Activated T-cell treated with anti-CD3 and anti-CD28 coated beads, Interleukin-2, amount 50 U/mL, for 48 hours (primary cell): ENCODE measurements around the gene LRRD1.
A peak's percentile ranks its signal among the peaks of the same experiment; 100 is the strongest.
"Not testable (repeated sequence)": the region's sequence is repeated elsewhere in the genome, so short reads cannot be mapped to it uniquely, and the experiment has no call there.

ENCODE experiments used
- DNase-seq, 2 experiments: peaks; one replicate each; pipeline ENCODE4 v3.0.0-alpha.2; 2020

LRRD1 gene

DNA sequence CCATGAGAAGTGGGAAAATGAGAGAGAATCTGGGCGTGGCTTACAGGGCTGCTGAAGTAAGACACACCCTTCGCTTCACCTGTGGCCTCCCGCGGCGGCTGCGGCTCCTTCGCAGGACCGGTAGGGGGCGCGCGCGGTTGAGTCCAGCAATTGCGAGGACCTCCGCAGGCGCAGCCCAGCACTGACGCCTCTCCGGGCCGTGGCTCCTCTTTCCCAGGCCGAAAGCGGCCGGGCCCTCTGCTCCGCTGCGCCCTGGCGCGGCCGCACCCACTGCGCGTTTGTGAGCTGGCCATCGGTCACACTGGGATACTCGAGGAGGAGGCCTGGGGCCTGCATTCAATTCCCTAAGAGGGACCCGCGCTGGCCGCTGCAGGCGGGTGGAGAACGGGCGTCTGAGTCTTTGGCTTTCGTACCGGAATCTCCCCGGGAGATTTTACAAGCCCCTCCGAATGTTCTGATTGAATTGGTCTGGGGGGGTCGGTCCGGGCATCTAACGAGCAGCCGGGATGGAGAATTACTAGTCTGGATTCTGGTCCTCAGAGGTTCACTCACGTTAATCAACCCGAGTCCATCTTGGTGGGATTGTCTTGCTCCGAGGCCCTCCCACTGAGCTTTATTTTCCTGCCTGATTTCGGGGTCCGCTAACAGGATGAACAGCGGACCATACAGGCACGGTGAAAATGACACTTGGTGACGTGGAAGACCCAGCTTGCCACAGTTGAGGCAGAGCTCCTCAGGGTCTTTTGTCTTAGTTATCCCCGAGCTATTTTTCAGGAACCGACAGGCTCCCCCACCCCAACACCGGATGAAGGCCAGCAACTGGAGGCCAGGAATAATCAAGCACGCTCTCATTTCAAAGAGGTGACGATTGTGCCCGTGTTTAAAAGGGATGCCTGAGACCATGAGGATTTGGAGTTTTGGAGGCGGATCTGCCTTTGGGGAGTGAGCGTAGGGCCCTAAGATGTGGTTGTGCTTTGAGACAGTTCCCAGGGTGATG lies at the start of gene LRRD1:
Gene LRRD1 (minus strand): TSS at position 215 of the 997 bp plus-strand sequence. CDS start 13,940 bp downstream, outside the sequence.
- peak; percentile 97 for DNase-seq

DNA sequence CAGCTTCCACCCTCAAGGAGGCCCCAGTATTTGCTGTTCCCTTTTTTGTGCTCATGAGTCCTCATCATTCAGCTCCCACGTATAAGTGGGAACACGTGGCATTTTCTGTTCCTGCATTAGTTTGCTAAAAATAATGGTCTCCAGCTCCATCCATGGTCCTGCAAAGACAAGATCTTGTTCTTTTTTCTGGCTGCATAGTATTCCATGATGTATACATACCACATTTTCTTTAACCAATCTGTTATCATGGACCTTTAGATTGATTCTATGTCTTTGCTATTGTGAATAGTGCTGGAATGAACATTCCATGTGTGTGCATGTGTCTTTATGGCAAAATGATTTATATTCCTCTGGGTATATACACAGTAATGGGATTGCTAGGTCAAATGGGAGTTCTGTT lies 49.8 kb upstream of the LRRD1 start:
- no peak for DNase-seq

DNA sequence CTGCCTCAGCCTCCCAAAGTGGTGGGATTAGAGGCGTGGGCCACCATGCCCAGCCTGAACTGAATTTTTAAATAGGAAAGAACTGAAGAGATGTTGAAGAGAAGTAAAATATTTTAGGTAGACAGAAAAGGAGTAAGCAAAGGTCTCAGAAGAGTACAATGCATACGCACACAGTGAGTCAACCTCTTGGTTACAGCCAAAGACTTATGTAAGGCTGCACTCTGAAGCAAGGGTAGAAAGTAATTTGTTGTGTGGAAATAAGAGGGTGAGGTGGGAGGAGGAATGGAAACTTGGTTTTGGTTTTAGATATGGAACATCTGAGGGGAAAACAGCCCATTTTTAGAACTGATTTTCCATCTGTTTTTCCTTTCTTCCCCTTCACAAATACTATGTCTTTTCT lies 49.2 kb upstream of the LRRD1 start:
- DNase-seq = no peak

DNA sequence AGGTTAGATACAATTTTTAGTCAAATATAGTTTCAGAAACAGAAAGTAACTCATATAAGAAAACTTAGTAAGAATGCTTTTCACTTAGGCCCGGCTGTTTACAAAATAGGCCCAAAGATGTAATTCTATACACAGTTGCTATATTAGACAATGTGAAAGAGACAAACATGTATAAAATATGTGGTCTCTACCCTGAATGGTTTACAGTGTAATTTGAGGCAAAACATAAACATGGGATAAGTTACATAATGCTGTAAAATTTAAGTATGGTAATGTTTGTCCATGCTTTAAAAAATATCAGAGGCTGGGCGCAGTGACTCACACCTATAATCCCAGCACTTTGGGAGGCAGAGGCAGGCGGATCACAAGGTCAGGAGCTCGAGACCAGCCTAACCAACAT lies 48.0 kb upstream of the LRRD1 start:
- DNase-seq = no peak

DNA sequence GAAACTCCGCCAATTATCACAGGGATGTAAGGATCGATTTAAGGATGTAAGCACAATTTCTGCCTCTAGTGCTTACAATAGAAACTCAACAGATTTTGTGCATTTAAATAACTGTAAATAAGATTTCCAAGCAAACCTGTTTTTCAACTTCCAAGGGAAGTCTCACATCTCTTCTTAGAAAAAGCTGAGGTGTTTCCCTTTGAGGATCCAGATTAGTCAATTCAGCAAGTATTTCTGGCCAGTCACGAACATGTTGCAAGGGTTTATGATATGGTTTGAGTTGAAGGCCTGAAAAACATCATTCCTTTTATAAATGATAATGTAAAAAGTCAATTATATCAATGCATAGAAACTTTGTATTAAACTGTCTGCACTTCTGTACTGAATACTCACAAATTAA lies 42.8 kb upstream of the LRRD1 start:
- DNase-seq = no peak

DNA sequence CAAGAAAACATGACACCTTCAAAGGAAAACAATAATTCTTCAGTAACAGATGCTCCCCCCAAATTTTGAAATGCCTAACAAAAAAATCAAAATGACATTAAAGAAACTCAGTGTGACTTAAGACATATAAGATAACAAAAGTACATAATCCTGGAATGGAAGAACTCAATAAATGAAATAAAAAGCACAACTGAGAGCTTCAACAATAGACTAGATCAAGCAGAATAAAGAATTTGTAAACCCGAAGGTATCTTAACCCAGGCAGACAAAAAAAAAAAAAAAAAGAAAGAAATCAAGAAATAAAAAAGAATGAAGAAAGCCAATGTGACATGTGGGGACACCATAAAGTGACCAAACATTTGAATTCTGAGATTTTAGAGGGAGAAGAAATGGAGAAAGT lies 27.7 kb upstream of the LRRD1 start:
- no peak for DNase-seq

DNA sequence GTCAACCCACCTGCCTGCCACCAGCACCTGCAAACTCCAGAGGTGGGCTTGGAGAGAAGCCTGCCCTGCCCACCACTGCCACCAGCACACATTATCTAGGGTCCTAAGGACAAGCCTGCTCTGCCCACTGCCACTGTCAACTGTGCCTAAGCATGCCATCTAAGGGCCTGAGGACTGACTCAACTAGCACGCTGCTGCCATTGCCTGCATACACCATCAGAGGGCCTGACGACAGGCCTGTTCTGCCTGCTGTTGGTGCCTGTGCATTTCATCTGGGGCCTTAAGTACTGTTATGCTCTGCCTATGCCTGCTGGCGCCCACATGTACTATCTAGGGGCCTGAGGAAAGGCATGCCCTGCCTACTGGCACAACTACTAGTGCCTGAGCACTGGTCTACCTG lies 27.0 kb upstream of the LRRD1 start:
- no peak for DNase-seq

DNA sequence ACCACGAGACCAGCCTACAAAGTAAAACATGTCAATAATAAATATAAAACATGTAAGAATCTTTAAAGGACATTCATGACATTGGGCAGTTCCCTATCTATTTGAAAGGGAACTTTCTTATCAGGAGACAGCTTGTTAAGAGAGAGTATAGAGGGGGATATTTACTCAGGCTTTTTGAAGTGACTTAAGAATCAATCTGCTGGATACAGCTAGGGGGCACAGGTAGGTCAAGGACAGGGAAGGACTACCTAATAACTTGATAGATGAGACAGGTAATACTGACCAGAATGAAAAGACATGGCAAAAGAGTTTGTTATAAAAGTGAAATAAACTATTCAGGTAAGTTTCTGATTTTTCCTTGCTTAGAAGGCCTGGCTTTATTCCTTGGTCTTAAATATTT lies 21.8 kb upstream of the LRRD1 start:
- DNase-seq = no peak

DNA sequence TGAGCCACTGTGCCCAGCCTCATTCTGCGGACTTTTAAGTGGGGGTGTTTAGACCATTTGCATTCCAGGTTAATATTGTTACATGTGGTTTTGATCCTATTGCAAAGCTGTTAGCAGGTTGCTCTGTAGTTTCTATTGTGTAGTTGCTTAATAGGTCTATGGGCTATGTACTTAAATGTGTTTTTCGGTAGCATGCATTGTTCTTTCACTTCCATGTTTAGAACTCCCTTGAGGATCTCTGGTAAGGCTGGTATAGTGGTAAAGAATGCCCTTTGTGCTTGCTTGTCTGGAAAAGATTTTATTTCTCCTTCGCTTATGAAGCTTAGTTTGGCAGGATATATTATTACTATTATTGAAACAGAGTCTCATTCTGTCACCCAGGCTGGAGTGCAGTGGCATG lies 13.4 kb upstream of the LRRD1 start:
- no peak for DNase-seq

DNA sequence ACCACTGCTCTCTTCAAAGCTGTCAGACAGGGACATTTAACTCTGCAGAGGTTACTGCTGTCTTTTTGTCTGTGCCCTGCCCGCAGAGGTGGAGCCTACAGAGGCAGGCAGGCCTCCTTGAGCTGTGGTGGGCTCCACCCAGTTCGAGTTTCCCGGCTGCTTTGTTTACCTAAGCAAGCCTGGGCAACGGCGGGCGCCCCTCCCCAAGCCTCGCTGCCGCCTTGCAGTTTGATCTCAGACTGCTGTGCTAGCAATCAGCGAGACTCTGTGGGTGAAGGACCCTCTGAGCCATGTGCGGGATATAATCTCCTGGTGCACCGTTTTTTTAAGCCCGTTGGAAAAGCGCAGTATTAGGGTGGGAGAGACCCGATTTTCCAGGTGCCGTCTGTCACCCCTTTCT lies 10.3 kb upstream of the LRRD1 start:
- not testable (repeated sequence) for DNase-seq

DNA sequence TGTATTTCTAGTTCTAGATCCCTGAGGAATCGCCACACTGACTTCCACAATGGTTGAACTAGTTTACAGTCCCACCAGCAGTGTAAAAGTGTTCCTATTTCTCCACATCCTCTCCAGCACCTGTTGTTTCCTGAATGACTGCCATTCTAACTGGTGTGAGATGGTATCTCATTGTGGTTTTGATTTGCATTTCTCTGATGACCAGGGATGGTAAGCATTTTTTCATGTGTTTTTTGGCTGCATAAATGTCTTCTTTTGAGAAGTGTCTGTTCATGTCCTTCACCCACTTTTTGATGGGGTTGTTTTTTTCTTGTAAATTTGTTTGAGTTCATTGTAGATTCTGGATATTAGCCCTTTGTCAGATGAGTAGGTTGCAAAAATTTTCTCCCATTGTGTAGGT lies 5.4 kb upstream of the LRRD1 start:
- DNase-seq = not testable (repeated sequence)

DNA sequence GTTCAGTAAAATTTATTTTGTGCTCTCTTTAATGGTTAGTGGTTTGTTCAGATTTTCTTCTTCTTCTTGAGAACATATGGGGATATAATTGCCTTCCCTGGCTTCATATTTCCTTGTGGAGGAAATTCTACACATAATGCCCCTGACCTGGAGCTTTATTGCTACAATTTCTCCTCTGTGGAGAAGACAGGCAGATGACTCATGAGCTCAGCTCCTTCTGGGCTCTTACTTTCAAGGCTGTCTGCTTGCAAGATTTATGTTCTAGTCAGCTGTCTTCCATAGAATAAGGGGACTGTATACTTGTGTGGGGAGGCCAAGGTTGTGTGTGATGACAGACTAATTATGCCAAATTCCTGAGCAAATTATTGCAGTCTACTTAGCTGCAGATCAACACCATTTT lies 1.6 kb downstream of the LRRD1 start:
- no peak for DNase-seq

DNA sequence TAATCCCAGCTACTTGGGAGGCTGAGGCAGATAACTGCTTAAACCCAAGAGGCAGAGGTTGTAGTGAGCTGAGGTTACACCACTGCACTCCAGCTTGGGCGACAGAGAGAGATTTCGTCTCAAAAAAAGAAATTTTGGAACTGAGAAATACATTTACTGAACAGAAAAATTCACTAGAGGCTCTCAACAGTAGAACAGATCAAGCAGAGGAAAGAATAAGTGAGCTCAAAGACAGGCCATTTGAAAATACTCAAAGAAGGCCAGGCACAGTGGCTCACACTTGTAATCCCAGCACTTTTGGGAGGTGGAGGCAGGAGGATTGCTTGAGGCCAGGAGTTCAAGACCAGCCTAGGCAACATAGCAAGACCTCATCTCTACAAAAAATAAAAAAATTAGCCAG lies 9.4 kb downstream of the LRRD1 start:
- not testable (repeated sequence) for DNase-seq

DNA sequence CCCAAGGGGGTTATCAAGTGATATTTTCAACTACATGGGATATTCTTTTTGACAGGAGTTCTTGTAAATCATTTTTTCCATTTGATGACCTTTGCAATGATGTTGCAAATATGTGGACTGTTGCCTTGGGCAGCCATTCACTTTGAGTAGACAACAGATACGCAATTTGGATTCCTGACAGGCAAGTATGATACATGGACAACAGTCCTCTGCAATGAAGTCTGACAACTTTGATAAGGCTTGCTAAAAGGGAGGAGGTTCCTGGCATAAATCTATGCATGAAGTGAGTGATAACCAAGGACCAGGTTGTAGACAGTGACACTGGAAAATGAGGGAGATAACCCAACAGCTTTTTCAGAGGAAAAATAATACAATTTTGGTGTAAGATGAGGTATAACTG lies 17.7 kb downstream of the LRRD1 start:
- no peak for DNase-seq

DNA sequence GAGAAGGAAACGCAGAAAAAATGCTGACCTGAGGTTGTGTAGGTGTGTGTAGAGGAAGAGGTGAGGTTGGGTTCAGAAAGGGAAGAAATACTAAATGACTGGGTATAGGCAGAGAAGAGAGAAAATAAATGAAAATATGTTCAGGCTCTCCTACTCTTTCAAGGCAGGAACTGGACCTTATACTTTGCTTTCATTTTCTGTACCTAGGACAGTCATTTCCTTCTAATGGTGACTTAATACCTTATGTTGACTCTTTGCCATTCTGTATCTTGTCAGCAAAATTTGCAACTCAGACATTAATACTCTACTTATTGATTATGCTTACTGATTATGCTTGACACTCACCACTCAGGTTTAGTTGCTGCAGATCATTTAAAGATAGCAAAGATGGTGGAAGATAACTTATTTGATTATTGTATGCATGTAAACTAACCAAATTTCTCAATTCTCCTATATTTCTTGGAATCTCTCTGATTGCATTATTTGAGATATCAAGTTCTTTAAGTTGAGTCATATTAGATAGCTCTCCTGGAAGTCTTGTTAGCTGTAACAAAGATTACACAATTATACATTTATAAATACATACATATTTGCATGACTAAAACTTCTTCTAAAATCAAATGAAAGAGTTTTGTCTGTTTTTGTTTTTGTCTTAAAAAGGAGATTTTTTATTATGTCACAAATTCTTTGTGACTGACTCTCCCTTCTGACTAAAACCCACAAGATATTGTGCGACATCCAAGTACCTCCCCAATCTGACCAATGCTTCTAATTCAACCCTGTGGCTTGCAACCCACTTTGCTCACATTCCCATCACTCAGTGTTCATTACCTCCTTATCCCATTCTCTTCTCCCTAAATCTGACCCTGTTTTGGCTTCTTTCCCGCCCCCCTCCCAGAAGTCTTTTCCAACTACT lies 20.0 kb downstream of the LRRD1 start:
- DNase-seq = no peak

DNA sequence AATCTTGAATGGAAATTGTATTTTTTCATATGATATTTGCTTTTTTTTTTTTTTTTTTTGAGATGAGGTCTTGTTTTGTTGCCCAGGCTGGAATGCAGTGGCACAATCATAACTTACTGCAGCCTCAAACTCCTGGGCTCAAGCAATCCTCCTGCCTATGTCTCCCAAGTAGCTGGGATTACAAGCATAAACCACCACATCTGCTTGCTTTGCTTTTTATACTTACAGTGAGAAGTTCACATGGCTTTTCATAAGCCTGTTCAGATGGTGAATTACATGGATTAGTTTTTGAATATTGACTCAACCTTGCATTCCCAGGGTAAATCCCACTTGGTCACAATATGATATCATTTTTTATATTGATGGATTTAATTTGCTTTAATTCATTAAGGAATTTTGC lies 22.0 kb downstream of the LRRD1 start:
- DNase-seq = no peak

DNA sequence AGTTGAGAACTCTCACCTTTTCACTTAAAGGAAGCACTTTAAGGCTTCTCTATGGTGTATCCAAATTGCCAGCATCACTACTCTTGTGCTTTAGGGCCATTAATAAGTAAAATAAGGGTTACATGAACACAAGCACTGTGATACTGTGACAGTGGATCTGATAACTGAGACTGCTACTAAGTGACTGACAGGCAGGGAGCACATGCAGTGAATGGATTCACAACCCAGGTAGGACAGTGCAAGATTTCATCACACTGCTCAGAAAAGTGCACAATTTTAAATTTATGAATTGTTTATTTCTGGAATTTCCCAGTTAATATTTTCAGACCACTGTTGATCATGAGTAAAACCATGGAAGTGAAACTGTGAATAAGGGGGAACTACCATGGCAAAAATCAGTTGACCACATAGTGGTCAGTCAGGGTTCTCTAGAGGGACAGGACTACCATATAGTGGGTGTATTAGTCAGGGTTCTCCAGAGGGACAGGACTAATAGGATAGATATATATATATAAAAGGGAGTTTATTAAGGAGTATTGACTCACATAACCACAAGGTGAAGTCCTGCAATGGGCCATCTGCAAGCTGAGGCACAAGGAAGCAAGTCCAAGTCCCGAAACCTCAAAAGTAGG lies 23.7 kb downstream of the LRRD1 start:
- no peak for DNase-seq

DNA sequence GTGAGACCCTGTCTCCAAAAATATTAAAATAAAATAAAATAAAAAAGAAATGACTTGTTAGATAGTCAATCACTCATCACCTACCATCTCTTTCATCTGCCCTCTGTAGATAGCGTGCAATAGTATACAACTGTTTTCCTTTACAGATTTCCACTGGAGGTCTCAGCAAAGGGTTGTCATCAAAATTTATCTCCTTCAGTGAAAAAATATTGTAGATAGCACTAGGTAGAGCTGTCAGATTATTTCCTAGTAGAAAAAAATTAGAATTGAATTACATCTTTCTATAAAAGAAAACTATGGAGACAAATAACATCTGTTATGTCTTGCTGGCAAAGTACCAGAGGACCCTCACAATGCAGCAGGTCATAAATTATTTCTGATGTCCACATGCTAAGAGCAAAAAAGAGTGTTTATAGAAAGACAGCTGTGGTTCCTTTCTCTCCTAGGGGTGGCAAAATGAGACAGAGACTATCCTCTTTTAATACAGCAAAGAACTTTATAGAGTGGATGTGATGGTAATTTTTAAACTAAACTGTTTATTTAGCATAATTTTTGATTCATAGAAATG lies 28.4 kb downstream of the LRRD1 start:
- no peak for DNase-seq

DNA sequence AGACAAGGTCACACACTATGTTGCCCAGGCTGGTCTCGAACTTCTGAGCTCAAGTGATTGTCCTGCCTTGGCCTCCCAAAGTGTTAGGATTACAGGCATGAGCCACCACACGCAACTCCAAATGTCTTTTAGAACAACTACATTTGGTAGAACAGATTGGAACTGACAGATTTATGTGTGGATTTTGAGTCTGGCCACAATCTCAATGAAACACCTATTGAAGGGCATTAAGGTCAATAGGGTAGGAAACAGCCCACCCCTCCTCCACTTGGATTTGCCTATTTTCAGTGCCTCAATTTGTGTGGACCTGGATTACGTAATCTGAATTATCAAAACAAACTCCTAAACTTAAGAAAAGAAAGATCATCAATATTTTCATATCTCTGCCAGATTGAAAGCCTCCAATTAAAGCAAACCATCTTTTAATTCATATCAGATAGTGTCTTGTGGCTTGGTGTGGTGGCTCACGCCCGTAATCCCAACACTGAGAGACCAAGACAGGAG lies 29.2 kb downstream of the LRRD1 start:
- DNase-seq = no peak

DNA sequence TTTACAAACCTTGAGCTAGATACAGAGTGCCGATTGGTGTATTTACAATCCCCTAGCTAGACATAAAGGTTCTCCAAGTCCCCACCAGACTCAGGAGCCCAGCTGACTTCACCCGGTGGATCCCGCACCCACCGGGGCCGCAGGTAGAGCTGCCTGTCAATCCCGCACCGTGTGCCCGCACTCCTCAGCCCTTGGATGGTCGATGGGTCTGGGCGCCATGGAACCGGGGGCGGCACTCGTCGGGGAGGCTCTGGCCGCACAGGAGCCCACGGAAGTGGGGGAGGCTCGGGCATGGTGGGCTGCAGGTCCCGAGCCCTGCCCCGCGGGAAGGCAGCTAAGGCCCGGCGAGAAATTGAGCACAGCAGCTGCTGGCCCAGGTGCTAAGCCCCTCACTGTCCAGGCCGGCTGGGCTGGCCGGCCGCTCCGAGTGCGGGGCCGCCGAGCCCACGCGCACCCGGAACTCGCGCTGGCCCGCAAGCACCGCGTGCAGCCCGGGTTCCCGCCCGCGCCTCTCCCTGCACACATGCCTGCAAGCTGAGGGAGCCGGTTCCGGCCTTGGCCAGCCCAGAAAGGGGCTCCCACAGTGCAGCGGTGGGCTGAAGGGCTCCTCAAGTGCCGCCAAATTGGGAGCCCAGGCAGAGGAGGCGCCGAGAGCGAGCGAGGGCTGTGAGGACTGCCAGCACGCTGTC lies 35.6 kb downstream of the LRRD1 start:
- DNase-seq = not testable (repeated sequence)

DNA sequence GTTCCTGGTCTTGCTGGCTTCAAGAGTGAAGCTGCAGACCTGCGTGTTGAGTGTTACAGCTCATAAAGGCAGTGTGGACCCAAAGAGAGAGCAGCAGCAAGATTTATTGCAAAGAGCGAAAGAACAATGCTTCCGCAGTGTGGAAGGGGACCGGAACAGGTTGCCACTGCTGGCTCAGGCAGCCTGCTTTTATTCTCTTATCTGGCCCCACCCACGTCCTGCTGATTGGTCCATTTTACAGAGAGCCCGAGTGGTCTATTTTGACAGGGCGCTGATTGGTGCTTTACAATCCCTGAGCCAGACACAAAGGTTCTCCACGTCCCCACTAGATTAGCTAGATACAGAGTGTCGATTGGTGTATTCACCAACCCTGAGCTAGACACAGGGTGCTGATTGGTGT lies 36.2 kb downstream of the LRRD1 start:
- DNase-seq = not testable (repeated sequence)

DNA sequence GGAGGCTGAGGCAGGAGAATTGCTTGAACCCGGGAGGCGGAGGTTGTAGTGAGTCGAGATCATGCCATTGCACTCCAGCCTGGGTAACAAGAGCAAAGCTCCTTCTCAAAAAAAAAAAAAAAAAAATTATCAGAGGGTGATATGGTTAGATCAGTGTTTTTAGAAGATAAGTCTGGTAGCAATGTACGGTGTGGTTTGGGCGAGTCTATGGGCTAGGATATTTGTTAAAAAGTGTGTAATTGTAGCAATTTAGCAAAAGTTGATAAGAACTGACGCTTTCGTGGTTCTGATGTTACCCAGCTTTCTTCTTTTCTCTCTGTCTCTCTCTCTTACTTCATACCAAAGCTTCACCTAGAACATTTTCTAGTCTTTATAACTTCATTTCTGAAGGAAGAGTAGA lies 37.8 kb downstream of the LRRD1 start:
- no peak for DNase-seq
